Measurements from ENCODE around the gene NAT9. TPM values are rescaled to one million over a fixed set of nuclear protein-coding genes. Genes with fewer than 3 reads are reported as not detected.

The NAT9 gene
- total RNA-seq, 1 donor from 2014 or later = 67.8 TPM

DNA sequence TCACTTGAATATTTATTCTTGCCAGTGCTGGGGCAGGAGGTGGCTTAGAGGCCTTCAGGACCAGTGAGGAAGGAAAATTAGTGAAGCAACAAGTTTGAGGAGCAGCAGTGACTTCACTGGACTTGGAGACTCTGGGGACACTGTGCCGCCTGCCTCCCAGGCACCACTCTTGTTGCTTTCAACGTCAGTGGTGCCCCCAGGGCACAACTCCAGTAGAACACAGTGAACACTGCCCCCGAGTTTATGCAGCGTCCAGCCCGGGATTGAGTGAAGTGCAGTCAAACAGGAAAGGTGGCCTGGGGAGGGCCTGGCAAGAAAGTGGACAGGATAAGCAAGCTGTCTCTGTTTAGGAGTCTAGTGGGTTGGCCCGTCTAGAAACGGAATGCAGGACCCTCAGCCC, 24.4 kb upstream of the NAT9 start:
- Mint-ChIP-seq H3K27me3 (ENCODE audit: unreplicated experiment) (peaks cover 1% of the 10 kb centered on the region), H3K4me1 (ENCODE audit: low read depth, unreplicated experiment) (peaks cover 2% of the 10 kb centered on the region), H3K36me3 (ENCODE audit: unreplicated experiment) (peaks cover 4% of the 10 kb centered on the region), H3K9me3 (ENCODE audit: unreplicated experiment) (peaks cover 4% of the 10 kb centered on the region), H3K4me3 (ENCODE audit: unreplicated experiment) (no peak overlapping the region), H3K27ac (ENCODE audit: unreplicated experiment) (no peak overlapping the region)
- no peak for DNase-seq
- TF ChIP-seq, protein P1, sequence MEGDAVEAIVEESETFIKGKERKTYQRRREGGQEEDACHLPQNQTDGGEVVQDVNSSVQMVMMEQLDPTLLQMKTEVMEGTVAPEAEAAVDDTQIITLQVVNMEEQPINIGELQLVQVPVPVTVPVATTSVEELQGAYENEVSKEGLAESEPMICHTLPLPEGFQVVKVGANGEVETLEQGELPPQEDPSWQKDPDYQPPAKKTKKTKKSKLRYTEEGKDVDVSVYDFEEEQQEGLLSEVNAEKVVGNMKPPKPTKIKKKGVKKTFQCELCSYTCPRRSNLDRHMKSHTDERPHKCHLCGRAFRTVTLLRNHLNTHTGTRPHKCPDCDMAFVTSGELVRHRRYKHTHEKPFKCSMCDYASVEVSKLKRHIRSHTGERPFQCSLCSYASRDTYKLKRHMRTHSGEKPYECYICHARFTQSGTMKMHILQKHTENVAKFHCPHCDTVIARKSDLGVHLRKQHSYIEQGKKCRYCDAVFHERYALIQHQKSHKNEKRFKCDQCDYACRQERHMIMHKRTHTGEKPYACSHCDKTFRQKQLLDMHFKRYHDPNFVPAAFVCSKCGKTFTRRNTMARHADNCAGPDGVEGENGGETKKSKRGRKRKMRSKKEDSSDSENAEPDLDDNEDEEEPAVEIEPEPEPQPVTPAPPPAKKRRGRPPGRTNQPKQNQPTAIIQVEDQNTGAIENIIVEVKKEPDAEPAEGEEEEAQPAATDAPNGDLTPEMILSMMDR (IDR thresholded peaks at IDR 0.05; ENCODE audit: partially characterized antibody, unreplicated experiment) = no peak

DNA sequence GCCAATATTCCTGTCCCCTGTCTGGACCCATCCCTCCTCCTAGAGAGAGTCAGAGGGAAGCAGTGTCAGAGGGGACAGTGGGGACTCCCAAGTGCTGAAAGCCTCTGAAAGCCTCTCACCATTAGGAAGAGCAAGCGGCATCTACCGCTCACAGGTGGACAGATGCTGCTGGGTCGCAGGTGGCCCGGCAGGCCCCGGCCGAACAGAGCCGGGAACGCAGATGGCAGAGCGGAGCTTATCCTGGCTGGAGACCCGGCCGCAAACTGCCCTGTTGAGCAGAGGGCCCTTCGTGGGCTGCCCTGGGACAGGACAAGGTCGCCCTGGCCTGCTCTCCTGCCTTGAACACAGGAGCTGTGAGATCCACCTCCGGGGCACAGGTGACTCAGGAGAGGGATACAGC, 23.0 kb upstream of the NAT9 start:
- Mint-ChIP-seq H3K27me3 (ENCODE audit: unreplicated experiment) (peaks cover 1% of the 10 kb centered on the region), H3K36me3 (ENCODE audit: unreplicated experiment) (peaks cover 4% of the 10 kb centered on the region), H3K4me1 (ENCODE audit: low read depth, unreplicated experiment) (peaks cover 2% of the 10 kb centered on the region), H3K9me3 (ENCODE audit: unreplicated experiment) (peaks cover 4% of the 10 kb centered on the region), H3K4me3 (ENCODE audit: unreplicated experiment) (no peak overlapping the region), H3K27ac (ENCODE audit: unreplicated experiment) (no peak overlapping the region)
- TF ChIP-seq, protein P1 (IDR thresholded peaks at IDR 0.05; ENCODE audit: partially characterized antibody, unreplicated experiment) = no peak
- no peak for DNase-seq

- Mint-ChIP-seq H3K27me3 (ENCODE audit: unreplicated experiment) (peaks cover 1% of the 10 kb centered on the region), H3K36me3 (ENCODE audit: unreplicated experiment) (peaks cover 4% of the 10 kb centered on the region), H3K27ac (ENCODE audit: unreplicated experiment) (no peak overlapping the region), H3K4me3 (ENCODE audit: unreplicated experiment) (no peak overlapping the region), H3K9me3 (ENCODE audit: unreplicated experiment) (peaks cover 4% of the 10 kb centered on the region), H3K4me1 (ENCODE audit: low read depth, unreplicated experiment) (peaks cover 2% of the 10 kb centered on the region)
- no peak for DNase-seq
- TF ChIP-seq, protein P1 (IDR thresholded peaks at IDR 0.05; ENCODE audit: partially characterized antibody, unreplicated experiment) = no peak
These were observed 22.1 kb upstream of the NAT9 start for GRCh38 chr17:74798239-74798707.

- Mint-ChIP-seq H3K27me3 (ENCODE audit: unreplicated experiment) (peaks cover 1% of the 10 kb centered on the region), H3K27ac (ENCODE audit: unreplicated experiment) (no peak overlapping the region), H3K36me3 (ENCODE audit: unreplicated experiment) (peaks cover 4% of the 10 kb centered on the region), H3K4me3 (ENCODE audit: unreplicated experiment) (no peak overlapping the region), H3K9me3 (ENCODE audit: unreplicated experiment) (peaks cover 4% of the 10 kb centered on the region), H3K4me1 (ENCODE audit: low read depth, unreplicated experiment) (peaks cover 2% of the 10 kb centered on the region)
- TF ChIP-seq, protein P1 (IDR thresholded peaks at IDR 0.05; ENCODE audit: partially characterized antibody, unreplicated experiment) = no peak
- no peak for DNase-seq
These were observed 21.7 kb upstream of the NAT9 start for GRCh38 chr17:74797824-74798223.

DNA sequence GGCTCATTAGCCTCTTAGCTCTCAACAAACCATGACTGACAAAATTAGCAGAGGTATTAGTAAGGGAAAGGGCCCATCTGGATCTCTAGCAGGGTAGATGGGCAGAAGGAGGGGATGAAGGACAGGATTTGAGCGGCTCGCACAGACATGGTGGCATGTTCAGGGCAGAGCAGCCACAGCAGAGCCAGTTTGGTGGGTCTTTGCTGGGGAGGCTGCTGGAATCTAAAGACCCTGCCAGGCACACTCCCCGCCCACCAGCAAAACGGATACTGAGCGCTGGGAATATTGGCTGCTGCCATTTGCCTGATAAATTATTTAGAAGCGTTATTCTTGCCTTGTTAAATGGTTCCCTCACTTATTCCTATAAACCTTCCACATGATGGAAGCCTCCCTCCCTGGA, 20.7 kb upstream of the NAT9 start:
- TF ChIP-seq, protein P1 (IDR thresholded peaks at IDR 0.05; ENCODE audit: partially characterized antibody, unreplicated experiment) = no peak
- Mint-ChIP-seq H3K4me3 (ENCODE audit: unreplicated experiment) (no peak overlapping the region), H3K36me3 (ENCODE audit: unreplicated experiment) (peaks cover 4% of the 10 kb centered on the region), H3K9me3 (ENCODE audit: unreplicated experiment) (peaks cover 2% of the 10 kb centered on the region), H3K4me1 (ENCODE audit: low read depth, unreplicated experiment) (peaks cover 2% of the 10 kb centered on the region), H3K27me3 (ENCODE audit: unreplicated experiment) (no peaks in the 10 kb centered on the region), H3K27ac (ENCODE audit: unreplicated experiment) (no peak overlapping the region)
- DNase-seq = no peak

Data from glutamatergic neuron (in vitro differentiated cells).